GM18517 (cell line): ENCODE data around the gene NUP214.
"Not testable (repeated sequence)": the region's sequence is repeated elsewhere in the genome, so short reads cannot be mapped to it uniquely, and the experiment has no call there.

Experiments
- ATAC-seq: cut with Tn5 transposase; IDR thresholded peaks from one replicate; pipeline ENCODE4 v1.9.1; 2021; ENCODE audit warnings: mild to moderate bottlenecking, moderate library complexity; ENCODE audit not compliant: unreplicated experiment

Gene NUP214

GRCh38 chr9:131115360-131115742 is 10.0 kb upstream of the NUP214 start:
- ATAC-seq = not testable (repeated sequence)

GRCh38 chr9:131116281-131117120 is 8.9 kb upstream of the NUP214 start:
- ATAC-seq = no peak

GRCh38 chr9:131117121-131117761 is 8.1 kb upstream of the NUP214 start:
- no peak for ATAC-seq

- no peak for ATAC-seq
Observed at GRCh38 chr9:131117762-131118145, 7.6 kb upstream of the NUP214 start.

GRCh38 chr9:131119600-131119999 is 5.8 kb upstream of the NUP214 start:
- no peak for ATAC-seq

- ATAC-seq = no peak
Observed at GRCh38 chr9:131120620-131121228, 4.7 kb upstream of the NUP214 start.

- ATAC-seq = no peak
Observed at GRCh38 chr9:131121346-131121745, 4.0 kb upstream of the NUP214 start.

GRCh38 chr9:131122158-131122557 is 3.2 kb upstream of the NUP214 start:
- no peak for ATAC-seq

GRCh38 chr9:131125038-131125287 is 423 bp upstream of the NUP214 start:
- no peak for ATAC-seq

GRCh38 chr9:131126059-131126426 is 657 bp downstream of the NUP214 start:
- no peak for ATAC-seq

- ATAC-seq = no peak
Observed at GRCh38 chr9:131129183-131129582, 3.8 kb downstream of the NUP214 start.

GRCh38 chr9:131138676-131139075 is 13.3 kb downstream of the NUP214 start:
- ATAC-seq = no peak

- no peak for ATAC-seq
Observed at GRCh38 chr9:131140112-131140511, 14.7 kb downstream of the NUP214 start.

- ATAC-seq = no peak
Observed at GRCh38 chr9:131140550-131140949, 15.2 kb downstream of the NUP214 start.

GRCh38 chr9:131142160-131142559 is 16.8 kb downstream of the NUP214 start:
- ATAC-seq = no peak

GRCh38 chr9:131144201-131144600 is 18.8 kb downstream of the NUP214 start:
- no peak for ATAC-seq

GRCh38 chr9:131145245-131145644 is 19.9 kb downstream of the NUP214 start:
- ATAC-seq = no peak

- ATAC-seq = no peak
Observed at GRCh38 chr9:131146186-131146585, 20.8 kb downstream of the NUP214 start.

GRCh38 chr9:131148276-131148675 is 22.9 kb downstream of the NUP214 start:
- ATAC-seq = no peak

- ATAC-seq = no peak
Observed at GRCh38 chr9:131148966-131149687, 23.7 kb downstream of the NUP214 start.

GRCh38 chr9:131149688-131150053 is 24.3 kb downstream of the NUP214 start:
- no peak for ATAC-seq

GRCh38 chr9:131153595-131153994 is 28.2 kb downstream of the NUP214 start:
- ATAC-seq = no peak
